Measurements from ENCODE around the gene RAP2B.

GRCh38 chr3:153130312-153130977 lies 31.6 kb upstream of the RAP2B start:
- TF ChIP-seq FOXK2 (IDR thresholded peaks at IDR 0.05) (no peak), ZNF639 (CRISPR knock-in tag; conservative IDR thresholded peaks at IDR 0.05) (no peak), ZFP37 (CRISPR knock-in tag; IDR thresholded peaks at IDR 0.05; ENCODE audit: borderline replicate concordance) (no peak), TCF12 (IDR thresholded peaks at IDR 0.05) (no peak), TCF12 (CRISPR knock-in tag; IDR thresholded peaks at IDR 0.05) (no peak), FUBP1 (CRISPR knock-in tag; IDR thresholded peaks at IDR 0.05; ENCODE audit: borderline replicate concordance) (no peak), SRSF1 (optimal IDR thresholded peaks at IDR 0.05; ENCODE audit: low read depth, low read length) (no peak), TFDP2 (CRISPR knock-in tag; IDR thresholded peaks at IDR 0.05) (no peak)
